MM.1S (cell line): Measurements from ENCODE around the gene USF1.

Experiments used
- EZH2 ChIP-seq: fragments of 300-600 bp; sonication (generic); optimal IDR thresholded peaks from 2 replicates; pipeline ENCODE3; 2017; ENCODE audit warnings: low read depth, mild to moderate bottlenecking, antibody characterized with exemption, low read length, mixed read lengths
- TF ChIP-seq, protein P1 (sequence below): fragments of 300-600 bp; sonication (generic); IDR thresholded peaks from 2 replicates; pipeline ENCODE4 v1.5.1; 2016; ENCODE audit warnings: antibody characterized with exemption, low read length, mixed read lengths

DNA sequence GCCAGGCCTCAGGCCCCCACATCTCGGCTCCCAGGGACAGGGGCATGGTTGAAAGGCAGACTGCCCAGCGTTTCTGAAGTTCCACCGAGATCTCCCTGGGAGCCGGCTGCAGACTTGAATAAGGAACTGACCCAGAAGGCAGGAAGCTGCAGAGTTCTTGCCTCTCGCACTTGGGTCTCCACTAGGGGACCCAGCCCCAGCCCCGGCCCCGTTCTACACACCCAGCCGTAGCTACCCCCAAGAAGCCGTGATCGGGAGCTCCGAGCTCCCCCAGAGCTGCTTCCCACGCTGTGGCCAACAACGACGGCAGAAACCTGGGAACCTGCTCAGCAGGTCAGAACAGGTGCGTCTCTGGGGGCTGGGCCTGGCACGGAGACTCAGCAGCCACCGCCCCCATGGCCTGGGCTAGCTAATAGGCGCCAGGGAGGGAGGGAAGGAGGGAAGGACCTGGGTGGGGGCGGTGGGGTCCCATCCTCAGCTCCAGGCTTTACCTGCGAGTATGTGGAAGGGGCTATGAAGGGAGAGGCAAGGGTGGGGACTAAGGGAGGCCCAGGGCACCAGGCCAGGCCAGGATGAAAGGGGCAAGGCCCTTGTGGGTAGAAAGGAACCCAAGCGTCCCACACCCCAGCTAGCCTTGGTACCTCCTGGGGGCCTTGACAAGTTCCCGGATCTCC is 43.6 kb upstream of the USF1 start, which contains the start of gene NECTIN4:
- TF ChIP-seq, protein P1, sequence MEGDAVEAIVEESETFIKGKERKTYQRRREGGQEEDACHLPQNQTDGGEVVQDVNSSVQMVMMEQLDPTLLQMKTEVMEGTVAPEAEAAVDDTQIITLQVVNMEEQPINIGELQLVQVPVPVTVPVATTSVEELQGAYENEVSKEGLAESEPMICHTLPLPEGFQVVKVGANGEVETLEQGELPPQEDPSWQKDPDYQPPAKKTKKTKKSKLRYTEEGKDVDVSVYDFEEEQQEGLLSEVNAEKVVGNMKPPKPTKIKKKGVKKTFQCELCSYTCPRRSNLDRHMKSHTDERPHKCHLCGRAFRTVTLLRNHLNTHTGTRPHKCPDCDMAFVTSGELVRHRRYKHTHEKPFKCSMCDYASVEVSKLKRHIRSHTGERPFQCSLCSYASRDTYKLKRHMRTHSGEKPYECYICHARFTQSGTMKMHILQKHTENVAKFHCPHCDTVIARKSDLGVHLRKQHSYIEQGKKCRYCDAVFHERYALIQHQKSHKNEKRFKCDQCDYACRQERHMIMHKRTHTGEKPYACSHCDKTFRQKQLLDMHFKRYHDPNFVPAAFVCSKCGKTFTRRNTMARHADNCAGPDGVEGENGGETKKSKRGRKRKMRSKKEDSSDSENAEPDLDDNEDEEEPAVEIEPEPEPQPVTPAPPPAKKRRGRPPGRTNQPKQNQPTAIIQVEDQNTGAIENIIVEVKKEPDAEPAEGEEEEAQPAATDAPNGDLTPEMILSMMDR: no peak
- TF ChIP-seq EZH2: no peak
